A673 (cell line): ENCODE data around the gene CT45A2. TPM values are rescaled to one million over a fixed set of nuclear protein-coding genes. Genes with fewer than 3 reads are reported as not detected.
"Not testable (repeated sequence)": the region's sequence is repeated elsewhere in the genome, so short reads cannot be mapped to it uniquely, and the experiment has no call there.

ENCODE experiments used
- Bru-seq: library from RNA; stranded (reverse); fragments of 400-500 nt; gene quantifications from one replicate; lab custom pipeline; 2021; lab: Mats Ljungman, UMichigan
- BruChase-seq, 2 experiments: library from RNA; stranded (reverse); fragments of 400-500 nt; gene quantifications; one replicate each; lab custom pipeline; 2021; lab: Mats Ljungman, UMichigan
- BruUV-seq: library from RNA; stranded (reverse); fragments of 400-500 nt; replicated peaks from 2 replicates; lab custom pipeline; 2021; lab: Mats Ljungman, UMichigan
- CTCF ChIA-PET: fragments of 300-600 bp; sonication (Branson Sonifier 250); formaldehyde crosslinking; loops from one replicate; lab custom pipeline; 2022; ENCODE audit warnings: antibody characterized with exemption; lab: Charles Lee
- POLR2A ChIA-PET: fragments of 300-600 bp; sonication (Branson Sonifier 250); formaldehyde crosslinking; loops from one replicate; lab custom pipeline; 2022; ENCODE audit warnings: antibody characterized with exemption; ENCODE audit not compliant: low non-redundant PET; lab: Charles Lee
- DNase-seq: peaks from one replicate; pipeline ENCODE4 v3.0.0-alpha.2; 2015; ENCODE audit warnings: low spot score
- H3K27ac ChIP-seq: fragments of 200-600 bp; sonication (generic); 2 replicates; pipeline ENCODE4 v1.5.1; 2016; ENCODE audit warnings: mixed run types, low read depth, mild to moderate bottlenecking, mixed read lengths, antibody characterized with exemption, low read length; ENCODE audit not compliant: poor library complexity, severe bottlenecking
- H3K27me3 ChIP-seq: fragments of 200-600 bp; sonication (generic); replicated peaks from 2 replicates; pipeline ENCODE4 v1.6.1; 2017; ENCODE audit warnings: mixed run types, low read depth, mild to moderate bottlenecking, mixed read lengths, antibody characterized with exemption, low read length; ENCODE audit not compliant: insufficient read depth, poor library complexity
- H3K36me3 ChIP-seq: fragments of 200-600 bp; sonication (generic); 2 replicates; pipeline ENCODE4 v1.6.1; 2016; ENCODE audit warnings: mixed run types, mild to moderate bottlenecking, mixed read lengths, antibody characterized with exemption, low read length; ENCODE audit not compliant: insufficient read depth, poor library complexity, severe bottlenecking
- H3K4me1 ChIP-seq: fragments of 200-600 bp; sonication (generic); 2 replicates; pipeline ENCODE4 v1.6.1; 2017; ENCODE audit warnings: mixed run types, mild to moderate bottlenecking, mixed read lengths, antibody characterized with exemption, low read length; ENCODE audit not compliant: insufficient read depth, poor library complexity, severe bottlenecking
- H3K4me3 ChIP-seq: fragments of 200-600 bp; sonication (generic); 2 replicates; pipeline ENCODE4 v1.5.1; 2016; ENCODE audit warnings: low read depth, mixed run types, mild to moderate bottlenecking, mixed read lengths, low read length; ENCODE audit not compliant: poor library complexity, severe bottlenecking
- H3K9me3 ChIP-seq: fragments of 200-600 bp; sonication (generic); 2 replicates; pipeline ENCODE4 v1.6.1; 2016; ENCODE audit warnings: mixed run types, low read depth, mild to moderate bottlenecking, mixed read lengths, antibody characterized with exemption, low read length; ENCODE audit not compliant: poor library complexity, severe bottlenecking
- intact Hi-C: fragments of 100-400 bp; cut with micrococcal nuclease; formaldehyde crosslinking; loops from one replicate; pipeline ENCODE4 v1.10.0; 2022; ENCODE audit not compliant: unreplicated experiment
- long read RNA-seq: library from polyadenylated mRNA; stranded (forward); transcript quantifications from one replicate; pipeline ENCODE4 v2.0.0, GENCODE V29; 2022
- total RNA-seq: library from RNA; stranded (reverse); gene quantifications from 2 replicates; pipeline ENCODE4 v1.2.3, GENCODE V29; 2021

Gene CT45A2, protein sequence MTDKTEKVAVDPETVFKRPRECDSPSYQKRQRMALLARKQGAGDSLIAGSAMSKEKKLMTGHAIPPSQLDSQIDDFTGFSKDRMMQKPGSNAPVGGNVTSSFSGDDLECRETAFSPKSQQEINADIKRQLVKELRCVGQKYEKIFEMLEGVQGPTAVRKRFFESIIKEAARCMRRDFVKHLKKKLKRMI
- total RNA-seq = not detected in 2 replicates
- Bru-seq, nascent RNA = not detected
- not detected for BruChase-seq, experiment 1, labeled RNA remaining after a 2-hour chase
- BruChase-seq, experiment 2, labeled RNA remaining after a 6-hour chase = not detected
- long read RNA-seq = 0 reads

DNA sequence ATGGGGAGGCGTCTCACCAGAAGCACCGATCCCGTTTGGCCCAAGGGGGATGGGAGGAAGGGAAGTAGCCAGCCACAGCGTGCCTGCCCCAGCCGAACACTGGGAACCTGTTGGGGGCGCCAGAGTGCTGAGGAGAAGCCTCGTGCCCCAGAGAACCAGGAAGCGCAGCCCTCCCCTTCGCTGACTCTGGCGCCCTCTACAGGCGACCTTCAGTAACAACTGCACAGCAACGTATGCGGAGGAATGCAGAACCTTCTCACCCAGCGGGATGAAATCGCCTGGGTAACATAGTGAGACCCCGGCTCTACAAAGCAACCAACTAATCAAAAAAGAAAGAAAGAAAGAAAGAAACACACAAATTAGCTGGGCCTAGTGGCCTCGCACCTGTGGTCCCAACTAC lies at the start of gene CT45A2:
Gene CT45A2 (minus strand): TSS at position 101 of the 400 bp plus-strand sequence. CDS start 3,747 bp downstream, outside the sequence.
- H3K9me3 ChIP-seq, H3K27me3 ChIP-seq, intact Hi-C loops, H3K4me1 ChIP-seq, H3K4me3 ChIP-seq, CTCF ChIA-PET, BruUV-seq, H3K36me3 ChIP-seq, POLR2A ChIA-PET, H3K27ac ChIP-seq, DNase-seq: not testable (repeated sequence)

- H3K4me1 ChIP-seq, H3K27me3 ChIP-seq, H3K4me3 ChIP-seq, H3K27ac ChIP-seq, POLR2A ChIA-PET, BruUV-seq, CTCF ChIA-PET, DNase-seq, H3K36me3 ChIP-seq, intact Hi-C loops, H3K9me3 ChIP-seq: not testable (repeated sequence)
Observed at GRCh38 chrX:135854438-135854837, 34.6 kb upstream of the CT45A2 start, which contains the start of gene CT45A8. Gene CT45A8, minus strand, starts transcription at chrX:135854538. Its CDS starts 3,755 bp downstream, at chrX:135850783.

DNA sequence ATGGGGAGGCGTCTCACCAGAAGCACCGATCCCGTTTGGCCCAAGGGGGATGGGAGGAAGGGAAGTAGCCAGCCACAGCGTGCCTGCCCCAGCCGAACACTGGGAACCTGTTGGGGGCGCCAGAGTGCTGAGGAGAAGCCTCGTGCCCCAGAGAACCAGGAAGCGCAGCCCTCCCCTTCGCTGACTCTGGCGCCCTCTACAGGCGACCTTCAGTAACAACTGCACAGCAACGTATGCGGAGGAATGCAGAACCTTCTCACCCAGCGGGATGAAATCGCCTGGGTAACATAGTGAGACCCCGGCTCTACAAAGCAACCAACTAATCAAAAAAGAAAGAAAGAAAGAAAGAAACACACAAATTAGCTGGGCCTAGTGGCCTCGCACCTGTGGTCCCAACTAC lies 17.4 kb upstream of the CT45A2 start, which contains the start of gene CT45A7:
Gene CT45A7 (minus strand): TSS at position 101 of the 400 bp plus-strand sequence. CDS start 3,747 bp downstream, outside the sequence.
- H3K9me3 ChIP-seq, H3K36me3 ChIP-seq, DNase-seq, H3K4me1 ChIP-seq, CTCF ChIA-PET, BruUV-seq, H3K27ac ChIP-seq, POLR2A ChIA-PET, intact Hi-C loops, H3K27me3 ChIP-seq, H3K4me3 ChIP-seq: not testable (repeated sequence)

DNA sequence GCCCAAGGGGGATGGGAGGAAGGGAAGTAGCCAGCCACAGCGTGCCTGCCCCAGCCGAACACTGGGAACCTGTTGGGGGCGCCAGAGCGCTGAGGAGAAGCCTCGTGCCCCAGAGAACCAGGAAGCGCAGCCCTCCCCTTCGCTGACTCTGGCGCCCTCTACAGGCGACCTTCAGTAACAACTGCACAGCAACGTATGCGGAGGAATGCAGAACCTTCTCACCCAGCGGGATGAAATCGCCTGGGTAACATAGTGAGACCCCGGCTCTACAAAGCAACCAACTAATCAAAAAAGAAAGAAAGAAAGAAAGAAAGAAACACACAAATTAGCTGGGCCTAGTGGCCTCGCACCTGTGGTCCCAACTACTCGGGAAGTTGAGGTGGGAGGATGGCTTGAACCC lies 17.1 kb downstream of the CT45A2 start, which contains the start of gene CT45A6:
Gene CT45A6 (minus strand): TSS at position 101 of the 400 bp plus-strand sequence. CDS start 3,794 bp downstream, outside the sequence.
- DNase-seq, H3K36me3 ChIP-seq, H3K4me1 ChIP-seq, H3K27ac ChIP-seq, intact Hi-C loops, POLR2A ChIA-PET, H3K9me3 ChIP-seq, BruUV-seq, CTCF ChIA-PET, H3K27me3 ChIP-seq, H3K4me3 ChIP-seq: not testable (repeated sequence)

DNA sequence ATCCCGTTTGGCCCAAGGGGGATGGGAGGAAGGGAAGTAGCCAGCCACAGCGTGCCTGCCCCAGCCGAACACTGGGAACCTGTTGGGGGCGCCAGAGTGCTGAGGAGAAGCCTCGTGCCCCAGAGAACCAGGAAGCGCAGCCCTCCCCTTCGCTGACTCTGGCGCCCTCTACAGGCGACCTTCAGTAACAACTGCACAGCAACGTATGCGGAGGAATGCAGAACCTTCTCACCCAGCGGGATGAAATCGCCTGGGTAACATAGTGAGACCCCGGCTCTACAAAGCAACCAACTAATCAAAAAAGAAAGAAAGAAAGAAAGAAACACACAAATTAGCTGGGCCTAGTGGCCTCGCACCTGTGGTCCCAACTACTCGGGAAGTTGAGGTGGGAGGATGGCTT lies 34.4 kb downstream of the CT45A2 start, which contains the start of gene CT45A5:
Gene CT45A5 (minus strand): TSS at position 101 of the 400 bp plus-strand sequence. CDS start 3,774 bp downstream, outside the sequence.
- H3K4me3 ChIP-seq, intact Hi-C loops, DNase-seq, H3K4me1 ChIP-seq, CTCF ChIA-PET, POLR2A ChIA-PET, BruUV-seq, H3K27me3 ChIP-seq, H3K9me3 ChIP-seq, H3K27ac ChIP-seq, H3K36me3 ChIP-seq: not testable (repeated sequence)

DNA sequence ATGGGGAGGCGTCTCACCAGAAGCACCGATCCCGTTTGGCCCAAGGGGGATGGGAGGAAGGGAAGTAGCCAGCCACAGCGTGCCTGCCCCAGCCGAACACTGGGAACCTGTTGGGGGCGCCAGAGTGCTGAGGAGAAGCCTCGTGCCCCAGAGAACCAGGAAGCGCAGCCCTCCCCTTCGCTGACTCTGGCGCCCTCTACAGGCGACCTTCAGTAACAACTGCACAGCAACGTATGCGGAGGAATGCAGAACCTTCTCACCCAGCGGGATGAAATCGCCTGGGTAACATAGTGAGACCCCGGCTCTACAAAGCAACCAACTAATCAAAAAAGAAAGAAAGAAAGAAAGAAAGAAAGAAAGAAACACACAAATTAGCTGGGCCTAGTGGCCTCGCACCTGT lies 51.7 kb downstream of the CT45A2 start, which contains the start of gene CT45A3:
Gene CT45A3 (minus strand): TSS at position 101 of the 400 bp plus-strand sequence. CDS start 3,747 bp downstream, outside the sequence.
- BruUV-seq, POLR2A ChIA-PET: not testable (repeated sequence)

More for the DNA sequence above, 51.7 kb downstream of the CT45A2 start, which contains the start of gene CT45A3:
- H3K4me1 ChIP-seq, H3K36me3 ChIP-seq, H3K27ac ChIP-seq, H3K4me3 ChIP-seq, H3K27me3 ChIP-seq, CTCF ChIA-PET, DNase-seq, H3K9me3 ChIP-seq, intact Hi-C loops: not testable (repeated sequence)
